Measurements from ENCODE around the gene AKAP14.

Gene AKAP14

GRCh38 chrX:119895843-119896326, at the start of gene AKAP14:
AKAP14 (plus strand) TSS chrX:119895893; CDS start chrX:119903224, 7,331 bp downstream.
- TF ChIP-seq, protein P1, sequence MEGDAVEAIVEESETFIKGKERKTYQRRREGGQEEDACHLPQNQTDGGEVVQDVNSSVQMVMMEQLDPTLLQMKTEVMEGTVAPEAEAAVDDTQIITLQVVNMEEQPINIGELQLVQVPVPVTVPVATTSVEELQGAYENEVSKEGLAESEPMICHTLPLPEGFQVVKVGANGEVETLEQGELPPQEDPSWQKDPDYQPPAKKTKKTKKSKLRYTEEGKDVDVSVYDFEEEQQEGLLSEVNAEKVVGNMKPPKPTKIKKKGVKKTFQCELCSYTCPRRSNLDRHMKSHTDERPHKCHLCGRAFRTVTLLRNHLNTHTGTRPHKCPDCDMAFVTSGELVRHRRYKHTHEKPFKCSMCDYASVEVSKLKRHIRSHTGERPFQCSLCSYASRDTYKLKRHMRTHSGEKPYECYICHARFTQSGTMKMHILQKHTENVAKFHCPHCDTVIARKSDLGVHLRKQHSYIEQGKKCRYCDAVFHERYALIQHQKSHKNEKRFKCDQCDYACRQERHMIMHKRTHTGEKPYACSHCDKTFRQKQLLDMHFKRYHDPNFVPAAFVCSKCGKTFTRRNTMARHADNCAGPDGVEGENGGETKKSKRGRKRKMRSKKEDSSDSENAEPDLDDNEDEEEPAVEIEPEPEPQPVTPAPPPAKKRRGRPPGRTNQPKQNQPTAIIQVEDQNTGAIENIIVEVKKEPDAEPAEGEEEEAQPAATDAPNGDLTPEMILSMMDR (IDR thresholded peaks at IDR 0.05; ENCODE audit: low read depth, low read length): no peak
- DNase-seq (ENCODE audit: low read depth in 2 of 2): peak in 1 of 2 donors; percentile 3
- H3K4me3 ChIP-seq (replicated peaks in 1 of 2; ENCODE audit: low read depth in 2 of 2, low read length in 2 of 2): no peak within 1 kb of the TSS

DNA sequence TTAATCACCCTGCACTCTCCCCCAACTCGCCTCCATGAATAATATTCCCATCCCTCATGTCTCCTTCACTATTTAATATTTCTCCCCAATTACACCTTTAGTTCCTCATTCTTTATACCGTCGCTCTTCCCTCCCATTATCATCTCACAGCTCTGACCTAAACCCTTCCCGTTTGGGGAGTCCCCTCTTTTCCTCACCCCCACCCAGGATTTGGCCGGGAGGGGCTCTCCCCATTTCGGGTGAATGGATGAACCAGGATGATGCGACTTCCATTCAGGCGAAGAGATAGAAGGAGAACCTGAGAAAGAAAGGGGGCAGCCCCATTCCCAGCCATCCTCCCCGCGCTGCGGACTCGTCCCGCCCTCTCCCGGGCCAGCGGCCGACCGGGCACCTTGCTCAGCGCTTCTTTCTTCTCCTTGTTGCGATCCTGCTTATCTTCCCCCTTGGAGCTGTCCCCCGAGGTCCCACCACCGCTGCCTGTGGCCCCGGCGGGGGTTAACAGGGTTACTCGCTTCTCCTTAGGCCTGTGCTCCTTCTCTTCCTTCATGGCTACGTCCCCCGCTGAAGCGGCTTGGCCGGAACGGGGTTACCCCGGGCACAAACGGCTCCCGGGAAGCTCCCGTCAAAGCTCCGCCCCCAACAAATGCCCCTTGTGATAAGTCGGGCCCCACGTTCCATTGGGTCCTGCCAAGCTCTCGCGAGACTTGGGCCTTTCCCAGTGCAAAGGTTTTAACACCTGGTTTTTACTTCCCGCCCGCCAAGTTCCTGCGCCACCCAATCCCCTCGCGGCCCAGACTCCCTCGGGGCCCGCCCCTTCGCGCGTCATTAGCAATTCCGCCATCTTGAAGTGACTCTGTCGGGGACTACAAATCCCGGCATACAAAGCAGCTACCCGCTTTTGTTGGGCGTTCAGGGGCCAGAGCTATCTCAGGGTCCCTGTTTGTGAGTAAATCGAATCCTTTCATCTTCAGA, 43.0 kb upstream of the AKAP14 start, which contains the start of gene UPF3B:
UPF3B (minus strand) TSS at position 582 of the 972 bp plus-strand sequence; CDS start at position 547, 35 bp downstream.
- DNase-seq (ENCODE audit: low read depth in 2 of 2): peak; percentile 98 to 99
- TF ChIP-seq, protein P1 (IDR thresholded peaks at IDR 0.05; ENCODE audit: low read depth, low read length): no peak
- peak within 1 kb of the TSS; percentile 73 to 75 for H3K4me3 ChIP-seq (replicated peaks in 1 of 2; ENCODE audit: low read depth in 2 of 2, low read length in 2 of 2)

DNA sequence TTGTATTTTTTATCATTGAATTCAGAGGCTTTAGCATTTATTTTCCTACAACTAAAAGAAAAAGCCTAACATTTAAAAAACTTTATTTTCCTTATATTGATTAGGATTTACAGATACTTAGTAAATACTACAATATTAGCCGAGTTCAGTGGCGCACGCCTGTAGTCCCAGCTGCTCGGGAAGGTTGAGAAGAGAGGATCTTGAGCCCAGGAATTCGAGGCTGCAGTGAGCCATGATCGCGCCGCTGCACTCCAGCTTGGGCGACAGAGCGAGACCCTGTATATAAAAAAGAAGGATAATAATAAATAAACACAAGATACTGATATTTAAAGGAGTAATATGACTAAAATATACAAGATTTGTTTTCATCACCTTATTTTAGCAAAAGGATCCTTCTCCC, 42.2 kb upstream of the AKAP14 start:
- peak overlapping the region; percentile 26 to 33 for H3K4me3 ChIP-seq (replicated peaks in 1 of 2; ENCODE audit: low read depth in 2 of 2, low read length in 2 of 2)
- TF ChIP-seq, protein P1 (IDR thresholded peaks at IDR 0.05; ENCODE audit: low read depth, low read length): no peak
- peak in 1 of 2 donors; percentile 6 for DNase-seq (ENCODE audit: low read depth in 2 of 2)

GRCh38 chrX:119870626-119871131, 25.0 kb upstream of the AKAP14 start:
- TF ChIP-seq, protein P1 (IDR thresholded peaks at IDR 0.05; ENCODE audit: low read depth, low read length): no peak

DNA sequence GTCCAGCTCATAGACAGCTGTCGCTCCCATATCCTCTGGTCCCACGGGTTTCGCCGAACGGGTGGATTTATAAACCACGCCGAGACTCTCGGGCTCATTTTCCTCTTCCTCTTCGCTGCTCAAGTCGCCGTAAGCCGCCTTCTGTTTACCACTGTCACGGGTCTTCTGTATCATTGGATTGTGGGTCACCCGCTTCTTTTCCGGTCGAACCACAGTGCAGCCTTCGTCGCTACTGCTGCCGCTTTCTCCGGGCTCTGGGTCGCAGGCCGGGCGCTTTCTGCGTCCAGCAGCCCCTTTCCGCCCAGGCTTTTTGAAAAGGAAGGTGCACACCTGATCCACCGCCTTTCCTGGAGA, 24.5 kb upstream of the AKAP14 start:
- H3K4me3 ChIP-seq (replicated peaks in 1 of 2; ENCODE audit: low read depth in 2 of 2, low read length in 2 of 2): peak overlapping the region; percentile 69
- peak in 1 of 2 donors; percentile 19 for DNase-seq (ENCODE audit: low read depth in 2 of 2)
- TF ChIP-seq, protein P1 (IDR thresholded peaks at IDR 0.05; ENCODE audit: low read depth, low read length): no peak

More at GRCh38 chrX:119870626-119871131, 25.0 kb upstream of the AKAP14 start:
- H3K4me3 ChIP-seq (replicated peaks in 1 of 2; ENCODE audit: low read depth in 2 of 2, low read length in 2 of 2): peak overlapping the region; percentile 69
- peak; percentile 15 to 21 for DNase-seq (ENCODE audit: low read depth in 2 of 2)

DNA sequence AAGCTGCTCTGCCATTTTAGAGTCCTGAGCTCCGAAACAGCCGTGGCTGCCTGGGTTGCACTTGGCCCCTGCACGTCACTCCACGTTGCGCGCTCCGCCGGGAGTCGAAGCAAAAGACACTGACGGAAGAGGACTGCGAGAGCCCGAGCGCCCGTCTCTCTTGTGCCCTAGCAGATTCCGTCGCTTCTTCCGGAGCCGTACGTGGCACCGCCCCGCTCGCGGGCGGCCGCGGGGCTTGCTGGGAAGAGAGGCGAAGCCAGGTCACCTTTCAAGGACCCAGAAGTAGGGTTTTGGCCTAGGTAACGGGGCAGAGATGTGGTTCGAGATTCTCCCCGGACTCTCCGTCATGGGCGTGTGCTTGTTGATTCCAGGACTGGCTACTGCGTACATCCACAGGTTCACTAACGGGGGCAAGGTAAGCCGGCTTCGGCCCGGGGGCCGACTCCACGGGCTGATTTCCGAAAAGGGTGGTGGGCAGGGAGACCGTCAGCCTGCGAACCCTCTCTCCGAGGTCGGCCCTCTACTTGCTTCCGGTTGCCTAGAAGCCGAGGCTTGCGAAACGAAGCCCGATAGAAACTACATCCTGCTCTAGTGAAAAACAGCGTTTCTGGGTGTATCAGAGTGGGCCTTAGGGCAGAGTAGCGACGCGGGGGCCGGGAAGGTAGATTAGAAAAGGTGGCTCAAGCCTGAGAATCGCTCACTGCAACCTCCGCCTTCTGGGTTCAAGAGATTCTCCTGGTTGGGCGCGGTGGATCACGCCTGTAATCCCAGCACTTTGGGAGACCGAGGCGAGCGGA, 23.9 kb upstream of the AKAP14 start, which contains the start of the genes NDUFA1 and RNF113A:
NDUFA1 (plus strand) TSS at position 234 of the 797 bp plus-strand sequence; CDS start at position 314, 80 bp downstream.
RNF113A (minus strand) TSS at position 135 of the 797 bp plus-strand sequence; CDS start at position 15, 120 bp downstream.
- peak; percentile 79 to 88 for DNase-seq (ENCODE audit: low read depth in 2 of 2)
- TF ChIP-seq, protein P1 (IDR thresholded peaks at IDR 0.05; ENCODE audit: low read depth, low read length): no peak
- peak within 1 kb of the TSS; percentile 69 for H3K4me3 ChIP-seq (replicated peaks in 1 of 2; ENCODE audit: low read depth in 2 of 2, low read length in 2 of 2)

Data from cardiac fibroblast (primary cell).